ENCODE measurements around the gene NONO.
"Not testable (repeated sequence)": the region's sequence is repeated elsewhere in the genome, so short reads cannot be mapped to it uniquely, and the experiment has no call there.

NONO gene

GRCh38 chrX:71292669-71293365, 9.4 kb downstream of the NONO start:
- DNase-seq = no peak

- no peak for DNase-seq
These were observed 13.4 kb downstream of the NONO start for GRCh38 chrX:71296806-71297205.

- DNase-seq = no peak
These were observed 14.7 kb downstream of the NONO start for GRCh38 chrX:71298119-71298518.

- DNase-seq = not testable (repeated sequence)
These were observed 16.6 kb downstream of the NONO start for GRCh38 chrX:71300064-71300463.

- DNase-seq = not testable (repeated sequence)
These were observed 17.1 kb downstream of the NONO start for GRCh38 chrX:71300495-71300894.

GRCh38 chrX:71301195-71301924, 17.9 kb downstream of the NONO start, which contains the start of gene ITGB1BP2:
ITGB1BP2 (plus strand) TSS chrX:71301750; CDS start chrX:71301807, 57 bp downstream.
- DNase-seq = no peak

GRCh38 chrX:71302461-71303213, 19.2 kb downstream of the NONO start:
- no peak for DNase-seq

- DNase-seq = no peak
These were observed 21.1 kb downstream of the NONO start for GRCh38 chrX:71304561-71304960.

GRCh38 chrX:71315917-71316316, 32.5 kb downstream of the NONO start:
- DNase-seq = no peak

- DNase-seq = not testable (repeated sequence)
These were observed 33.5 kb downstream of the NONO start for GRCh38 chrX:71316959-71317358.

GRCh38 chrX:71320126-71320525, 36.7 kb downstream of the NONO start:
- DNase-seq = no peak

GRCh38 chrX:71321731-71322130, 38.3 kb downstream of the NONO start:
- DNase-seq = no peak

- DNase-seq = not testable (repeated sequence)
These were observed 41.0 kb downstream of the NONO start for GRCh38 chrX:71324452-71324851.

- no peak for DNase-seq
These were observed 43.0 kb downstream of the NONO start for GRCh38 chrX:71326394-71326793.

GRCh38 chrX:71349151-71349665, 65.8 kb downstream of the NONO start:
- not testable (repeated sequence) for DNase-seq

GRCh38 chrX:71349867-71350266, 66.4 kb downstream of the NONO start:
- not testable (repeated sequence) for DNase-seq
